Vagina (tissue), 2 donors: ENCODE results near the gene MAML2.

Source experiments
- CTCF ChIP-seq, 3 experiments: fragments of 450-650 bp in 2 of 3; fragments of 200-600 bp in 1 of 3; sonication (generic) in 1 of 3; IDR thresholded peaks; one replicate each; pipeline ENCODE4 v1.5.1; 2017 to 2019; ENCODE audit warnings: antibody characterized with exemption in 3 of 3, mild to moderate bottlenecking in 2 of 3, moderate library complexity in 2 of 3
- POLR2A ChIP-seq, 2 donors: fragments of 450-650 bp; IDR thresholded peaks; one replicate each; pipeline ENCODE4 v1.6.1; 2017; ENCODE audit warnings: antibody characterized with exemption in 2 of 2, mild to moderate bottlenecking in 2 of 2, moderate library complexity in 2 of 2
- POLR2AphosphoS5 ChIP-seq, 2 donors: sonication (generic); formaldehyde crosslinking; IDR thresholded peaks; one replicate each; pipeline ENCODE4 v1.9.0; 2017; ENCODE audit warnings: antibody characterized with exemption in 2 of 2, mild to moderate bottlenecking in 2 of 2, low read depth in 1 of 2; ENCODE audit not compliant: insufficient read depth in 1 of 2

- TF ChIP-seq POLR2A (IDR thresholded peaks at IDR 0.05) (no peak), CTCF (IDR thresholded peaks at IDR 0.05) (no peak), POLR2AphosphoS5 (IDR thresholded peaks at IDR 0.05; ENCODE audit: insufficient read depth in 1 of 2, low read depth in 1 of 2) (no peak)
Observed at GRCh38 chr11:96110302-96110701, 232.7 kb downstream of the MAML2 start.
